GM10847 (cell line): ENCODE measurements around the gene TMEM187.
A peak's percentile ranks its signal among the peaks of the same experiment; 100 is the strongest.

Experiments used
- POLR2A ChIP-seq: IDR thresholded peaks from 2 replicates; pipeline ENCODE4 v1.6.1; 2011; ENCODE audit not compliant: insufficient read length; ENCODE audit errors: extremely low read depth

TMEM187 gene, protein sequence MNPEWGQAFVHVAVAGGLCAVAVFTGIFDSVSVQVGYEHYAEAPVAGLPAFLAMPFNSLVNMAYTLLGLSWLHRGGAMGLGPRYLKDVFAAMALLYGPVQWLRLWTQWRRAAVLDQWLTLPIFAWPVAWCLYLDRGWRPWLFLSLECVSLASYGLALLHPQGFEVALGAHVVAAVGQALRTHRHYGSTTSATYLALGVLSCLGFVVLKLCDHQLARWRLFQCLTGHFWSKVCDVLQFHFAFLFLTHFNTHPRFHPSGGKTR

DNA sequence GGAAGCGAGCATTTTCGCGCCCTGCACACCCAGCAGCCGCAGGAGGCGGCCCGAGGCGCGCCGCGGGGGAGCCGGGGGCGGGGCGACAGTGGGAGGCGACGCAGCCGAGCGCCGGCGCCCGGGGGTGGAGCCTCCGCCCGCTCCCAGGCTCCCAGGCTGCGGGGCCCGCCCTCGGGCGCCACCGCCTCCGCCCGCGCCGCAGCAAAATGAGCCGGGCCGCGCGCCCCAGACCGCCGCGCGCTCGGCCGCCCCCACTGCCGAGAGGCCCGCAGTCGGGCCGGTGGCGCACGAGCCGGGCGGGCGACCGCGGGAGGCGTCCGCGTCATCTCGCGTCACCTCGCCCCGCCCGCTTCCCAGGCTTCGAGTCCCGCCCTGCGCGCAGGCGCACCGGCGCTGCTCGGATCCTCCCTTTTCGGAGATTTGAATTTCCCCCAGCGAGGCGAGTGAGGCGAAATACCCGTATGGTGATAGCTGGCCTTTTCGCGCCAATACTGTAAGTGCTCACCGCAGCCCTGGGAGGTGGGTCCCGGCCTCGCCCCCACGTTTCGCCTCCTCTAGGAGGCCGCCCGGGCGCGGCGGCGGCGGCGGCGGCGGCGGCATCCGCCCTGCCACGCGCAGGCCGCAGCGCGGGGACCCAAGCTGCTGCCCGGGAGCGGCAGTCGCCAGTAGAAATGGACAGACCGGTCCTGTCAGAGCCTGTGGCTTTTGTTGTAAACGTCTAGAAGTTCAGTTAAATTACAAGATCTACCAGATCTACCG is at the start of gene TMEM187:
Gene TMEM187, plus strand, starts transcription at position 387 of the 759 bp plus-strand sequence. CDS start 9,309 bp downstream, outside the sequence.
- peak; percentile 11 for TF ChIP-seq POLR2A

DNA sequence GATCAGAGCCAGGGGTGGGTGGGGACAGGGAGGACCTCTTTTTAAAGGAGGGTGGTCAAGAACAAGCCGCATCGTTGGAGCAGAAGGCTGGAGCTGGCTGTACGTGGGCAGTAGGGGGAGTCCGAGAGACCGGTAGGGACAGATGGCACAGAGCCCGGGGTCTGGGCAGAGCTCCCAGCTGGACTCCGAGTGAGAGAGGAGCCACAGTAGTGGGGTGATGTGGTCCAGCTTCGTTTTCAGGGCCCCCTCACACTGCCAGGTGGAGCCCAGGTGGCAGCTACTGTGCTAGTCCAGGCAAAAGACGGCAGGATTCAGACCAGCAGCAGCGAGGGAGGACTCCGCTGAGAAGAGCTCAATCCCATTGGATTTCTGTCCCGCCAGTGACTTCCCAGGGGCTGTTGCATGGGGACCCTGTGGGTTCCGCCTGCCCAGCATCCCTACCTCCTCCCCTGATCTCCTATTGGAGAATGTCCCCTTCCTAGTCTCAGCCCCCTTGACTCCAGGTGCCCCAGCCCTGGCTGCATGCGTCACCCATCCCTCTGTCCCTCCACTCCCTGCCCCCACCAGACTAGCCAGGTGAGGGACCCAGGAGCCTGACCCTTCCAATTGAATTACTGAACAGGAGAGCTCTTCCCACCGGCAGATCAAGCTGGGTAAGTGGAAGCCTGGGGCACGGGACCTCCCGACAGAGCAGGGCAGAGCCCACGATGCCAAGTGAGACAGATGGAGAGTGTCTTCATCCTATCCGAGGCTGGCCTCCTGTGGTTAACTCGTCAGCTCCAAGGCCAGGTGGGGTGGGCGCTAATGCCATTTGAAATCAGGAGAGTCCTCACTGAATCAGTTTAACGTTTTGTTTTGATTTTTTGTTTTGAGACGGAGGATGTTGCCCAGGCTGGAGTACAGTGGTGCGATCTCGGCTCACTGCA is 49.4 kb upstream of the TMEM187 start:
- no peak for TF ChIP-seq POLR2A

- no peak for TF ChIP-seq POLR2A
These were observed 48.2 kb upstream of the TMEM187 start for GRCh38 chrX:153924149-153924861.

DNA sequence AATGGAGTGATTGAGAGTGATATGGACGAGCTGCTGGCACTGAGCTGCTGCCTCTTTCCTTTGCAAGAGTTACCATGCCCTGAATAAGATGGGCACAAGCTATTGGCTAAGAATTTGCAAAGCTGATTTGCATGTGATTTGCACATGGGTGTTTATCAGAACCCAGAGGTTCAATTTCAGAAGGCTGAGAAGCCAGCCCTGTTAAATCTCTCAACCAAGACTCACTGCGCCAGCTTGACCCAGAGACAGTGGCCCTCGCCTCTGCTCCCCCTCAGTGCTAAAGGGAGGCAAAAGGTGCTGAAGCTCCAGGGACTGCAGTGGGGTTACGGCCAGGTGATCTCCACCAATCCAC is 47.2 kb upstream of the TMEM187 start:
- peak; percentile 69 for TF ChIP-seq POLR2A

- TF ChIP-seq POLR2A, result peak; percentile 37
These were observed 46.6 kb upstream of the TMEM187 start, which contains the start of gene ARHGAP4 for GRCh38 chrX:153925739-153926551. TSS of gene ARHGAP4 (minus strand) at chrX:153926264. CDS start at chrX:153926202, 62 bp downstream.

- TF ChIP-seq POLR2A, result no peak
These were observed 46.0 kb upstream of the TMEM187 start for GRCh38 chrX:153926552-153926857.

GRCh38 chrX:153926858-153927671 is 45.5 kb upstream of the TMEM187 start:
- no peak for TF ChIP-seq POLR2A

DNA sequence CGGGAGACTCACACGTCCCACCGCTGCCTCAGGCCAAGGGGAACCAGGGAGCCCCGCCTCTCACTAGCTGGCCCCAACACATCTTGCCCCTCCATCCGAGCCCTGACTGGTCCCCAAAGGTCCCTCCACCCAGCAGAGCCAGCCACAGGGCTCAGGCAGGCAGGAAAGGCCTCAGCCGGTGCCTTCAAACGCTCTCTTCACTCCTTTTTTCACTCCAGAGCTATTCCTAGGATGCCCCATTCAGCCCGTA is 45.0 kb upstream of the TMEM187 start:
- TF ChIP-seq POLR2A, result no peak

DNA sequence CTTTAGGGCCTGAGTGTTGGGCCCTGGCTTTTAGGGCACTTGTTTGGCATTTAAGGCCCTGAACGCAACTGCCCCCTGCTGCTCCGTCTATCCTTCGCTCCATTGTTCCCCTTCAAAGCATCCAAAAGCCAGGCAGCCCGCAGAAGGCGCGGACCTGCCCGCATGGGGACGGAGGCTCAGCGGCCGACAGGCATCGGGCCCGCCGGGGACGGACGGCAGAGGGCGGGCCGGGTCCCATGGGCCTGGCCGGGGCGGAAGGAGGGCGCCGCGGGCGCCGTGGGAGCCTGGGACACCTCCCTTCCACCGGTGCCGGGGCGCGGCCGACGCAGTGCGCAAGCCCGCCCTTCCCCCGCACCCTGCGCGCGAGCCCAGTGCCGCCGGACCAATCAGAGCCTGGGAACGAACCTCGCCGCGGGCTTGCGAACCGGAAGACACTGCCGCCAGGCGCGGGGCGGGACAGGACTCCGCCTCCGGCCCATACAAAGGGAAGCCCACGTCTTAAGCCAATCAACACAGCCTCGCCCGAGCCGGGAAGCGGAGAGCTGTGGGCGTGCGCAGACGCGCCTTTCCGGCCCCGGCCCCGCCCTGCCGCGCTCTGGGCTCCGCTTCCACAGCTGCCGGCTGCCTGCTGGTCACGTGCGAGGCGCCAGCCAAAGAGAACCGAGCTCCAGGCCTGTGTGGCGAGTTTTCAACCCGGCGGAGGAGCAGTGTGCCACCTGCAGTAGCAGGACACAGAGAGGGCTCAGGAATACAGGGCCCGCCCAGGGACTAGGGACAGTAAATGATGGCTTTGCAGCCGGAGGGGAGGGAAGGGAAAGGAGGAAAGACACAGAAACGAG is 44.4 kb upstream of the TMEM187 start:
- peak; percentile 53 for TF ChIP-seq POLR2A

- no peak for TF ChIP-seq POLR2A
These were observed 43.7 kb upstream of the TMEM187 start for GRCh38 chrX:153928846-153929245.

GRCh38 chrX:153929576-153929975 is 43.0 kb upstream of the TMEM187 start:
- TF ChIP-seq POLR2A, result no peak

DNA sequence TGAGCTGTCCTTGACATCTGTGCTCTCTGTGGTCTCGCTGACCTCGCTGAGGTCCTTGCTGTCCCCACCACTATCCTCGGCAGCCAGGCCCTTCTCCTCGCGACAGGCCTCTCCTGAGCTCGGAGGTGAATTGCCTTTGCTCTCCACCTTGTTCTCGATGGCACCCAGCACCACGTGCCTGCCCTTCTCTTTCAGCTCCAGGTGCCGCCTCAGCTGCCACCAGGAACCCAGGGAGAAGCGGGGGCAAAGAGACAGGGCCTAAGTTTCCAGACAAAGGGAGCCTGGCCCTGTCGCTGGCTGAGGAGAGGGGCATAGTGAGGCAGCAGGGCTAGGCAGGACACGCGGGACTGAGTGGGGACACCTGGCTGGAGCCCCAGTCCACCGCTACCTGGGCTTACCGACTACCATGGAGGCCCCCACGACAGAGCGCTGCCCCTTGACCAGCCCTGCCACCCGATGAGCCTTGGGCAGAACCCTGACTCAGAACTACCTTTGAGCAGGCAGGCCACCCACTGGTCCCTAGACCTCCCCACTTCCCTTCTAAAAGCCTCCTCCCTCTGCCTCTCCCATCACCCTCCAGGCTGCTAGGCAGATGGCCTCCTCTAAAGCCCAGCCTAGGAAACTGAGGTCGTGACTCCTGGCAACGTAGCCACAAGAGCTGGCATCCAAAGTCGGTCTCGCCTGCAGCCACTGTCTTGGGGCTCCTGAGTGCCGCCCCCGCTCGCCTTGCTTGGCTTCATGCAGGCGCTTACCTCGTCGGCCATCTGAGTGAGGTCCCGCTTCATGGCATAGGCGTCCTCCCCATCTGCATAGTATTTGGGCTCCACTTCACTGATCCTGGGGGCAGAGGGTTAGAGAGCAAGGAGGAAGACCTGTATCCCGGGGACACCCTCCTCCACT is 42.3 kb upstream of the TMEM187 start:
- no peak for TF ChIP-seq POLR2A
